GM19351 (cell line): Measurements from ENCODE around the gene MYO7B.
"Not testable (repeated sequence)": the region's sequence is repeated elsewhere in the genome, so short reads cannot be mapped to it uniquely, and the experiment has no call there.

Source experiments
- ATAC-seq: cut with Tn5 transposase; IDR thresholded peaks from one replicate; pipeline ENCODE4 v1.9.1; 2021; ENCODE audit warnings: mild to moderate bottlenecking, moderate library complexity; ENCODE audit not compliant: unreplicated experiment

MYO7B gene

GRCh38 chr2:127523269-127523939 is 12.1 kb upstream of the MYO7B start:
- ATAC-seq, result no peak

- not testable (repeated sequence) for ATAC-seq
Measured at GRCh38 chr2:127524198-127524834, 11.2 kb upstream of the MYO7B start.

GRCh38 chr2:127525691-127526131 is 9.8 kb upstream of the MYO7B start:
- no peak for ATAC-seq

GRCh38 chr2:127526132-127527000 is 9.1 kb upstream of the MYO7B start, which contains the start of gene IWS1:
Gene IWS1, minus strand, starts transcription at chr2:127526489. Its CDS starts 281 bp downstream, at chr2:127526208.
- ATAC-seq, result peak; percentile 86

GRCh38 chr2:127527001-127527804 is 8.3 kb upstream of the MYO7B start:
- ATAC-seq, result peak; percentile 7

GRCh38 chr2:127528487-127528886 is 7.0 kb upstream of the MYO7B start:
- no peak for ATAC-seq

- not testable (repeated sequence) for ATAC-seq
Measured at GRCh38 chr2:127529416-127529815, 6.1 kb upstream of the MYO7B start.

- no peak for ATAC-seq
Measured at GRCh38 chr2:127530245-127531140, 5.0 kb upstream of the MYO7B start.

- no peak for ATAC-seq
Measured at GRCh38 chr2:127531221-127531648, 4.2 kb upstream of the MYO7B start.

- ATAC-seq, result no peak
Measured at GRCh38 chr2:127532296-127532695, 3.2 kb upstream of the MYO7B start.

GRCh38 chr2:127535918-127536317 is 435 bp downstream of the MYO7B start:
- ATAC-seq, result no peak

- ATAC-seq, result no peak
Measured at GRCh38 chr2:127536707-127537541, 1.4 kb downstream of the MYO7B start.

- no peak for ATAC-seq
Measured at GRCh38 chr2:127537644-127538043, 2.2 kb downstream of the MYO7B start.

GRCh38 chr2:127541809-127542208 is 6.3 kb downstream of the MYO7B start:
- no peak for ATAC-seq

GRCh38 chr2:127542231-127542630 is 6.7 kb downstream of the MYO7B start:
- no peak for ATAC-seq

GRCh38 chr2:127543013-127543501 is 7.6 kb downstream of the MYO7B start:
- not testable (repeated sequence) for ATAC-seq

GRCh38 chr2:127545189-127545588 is 9.7 kb downstream of the MYO7B start:
- ATAC-seq, result no peak

GRCh38 chr2:127545796-127546195 is 10.3 kb downstream of the MYO7B start:
- no peak for ATAC-seq

- no peak for ATAC-seq
Measured at GRCh38 chr2:127546797-127547196, 11.3 kb downstream of the MYO7B start.
